AG10803 (cell line): ENCODE results near the gene IFITM2.

ENCODE experiments used
- DNase-seq: peaks from one replicate; pipeline ENCODE4 v3.0.0; 2010; ENCODE audit warnings: low read depth
- H3K4me3 ChIP-seq: 2 replicates; pipeline ENCODE4 v1.5.1; 2011; ENCODE audit warnings: mild to moderate bottlenecking, low read length, control low read depth
- CTCF ChIP-seq: conservative IDR thresholded peaks from 2 replicates; pipeline ENCODE4 v1.5.1; 2011; ENCODE audit warnings: mild to moderate bottlenecking, low read length, control low read depth, inconsistent platforms

IFITM2 gene

GRCh38 chr11:288478-289397, 18.9 kb upstream of the IFITM2 start, which contains the start of gene PGGHG:
Gene PGGHG, plus strand, starts transcription at chr11:289126. Its CDS starts 691 bp downstream, at chr11:289817.
- peak; percentile 39 for DNase-seq
- H3K4me3 ChIP-seq, result peak within 1 kb of the TSS; percentile 56
- no peak for TF ChIP-seq CTCF

GRCh38 chr11:289398-289711, 18.3 kb upstream of the IFITM2 start:
- no peak for TF ChIP-seq CTCF
- H3K4me3 ChIP-seq, result peak overlapping the region; percentile 54
- DNase-seq, result no peak

- TF ChIP-seq CTCF, result no peak
- no peak for DNase-seq
- H3K4me3 ChIP-seq, result peak overlapping the region; percentile 54
Observed at GRCh38 chr11:289712-290620, 17.6 kb upstream of the IFITM2 start.

GRCh38 chr11:290621-291231, 16.9 kb upstream of the IFITM2 start:
- TF ChIP-seq CTCF, result no peak
- H3K4me3 ChIP-seq, result no peak overlapping the region
- no peak for DNase-seq

- H3K4me3 ChIP-seq, result no peak overlapping the region
- TF ChIP-seq CTCF, result no peak
- DNase-seq, result no peak
Observed at GRCh38 chr11:291281-292210, 16.1 kb upstream of the IFITM2 start.
